Neutrophil (primary cell): ENCODE data around the gene HRH1.

Experiments
- H3K27ac ChIP-seq: fragments of 200-600 bp; sonication (generic); 2 replicates; pipeline ENCODE4 v1.5.1; 2016; ENCODE audit warnings: mild to moderate bottlenecking, moderate library complexity
- H3K27me3 ChIP-seq: fragments of 200-600 bp; sonication (generic); 2 replicates; pipeline ENCODE4 v1.6.0; 2016; ENCODE audit warnings: mild to moderate bottlenecking
- H3K36me3 ChIP-seq: fragments of 200-600 bp; sonication (generic); 2 replicates; pipeline ENCODE4 v1.5.1; 2017
- H3K4me1 ChIP-seq, 2 experiments: fragments of 200-600 bp in 1 of 2; sonication (generic) in 1 of 2; 1 replicate in 1 of 2; 2 replicates in 1 of 2; pipeline versions ENCODE4 v1.5.1 to v1.6.1; 2013 to 2016; ENCODE audit warnings: low read depth in 1 of 2, low read length in 1 of 2, mild to moderate bottlenecking in 1 of 2, moderate library complexity in 1 of 2; ENCODE audit not compliant: control insufficient read depth in 1 of 2, insufficient read depth in 1 of 2
- H3K4me3 ChIP-seq, 2 experiments: fragments of 200-600 bp in 1 of 2; sonication (generic) in 1 of 2; 1 replicate in 1 of 2; 2 replicates in 1 of 2; pipeline ENCODE4 v1.5.1; 2013 to 2016; ENCODE audit warnings: low read depth in 1 of 2, low read length in 1 of 2, mild to moderate bottlenecking in 1 of 2, moderate library complexity in 1 of 2
- H3K9me3 ChIP-seq: fragments of 200-600 bp; sonication (generic); 2 replicates; pipeline ENCODE4 v1.5.1; 2016
- TF ChIP-seq, protein P1 (sequence below): fragments of 200-600 bp; sonication (generic); IDR thresholded peaks from 2 replicates; pipeline ENCODE4 v1.5.1; 2016; ENCODE audit warnings: antibody characterized with exemption

The HRH1 gene

DNA sequence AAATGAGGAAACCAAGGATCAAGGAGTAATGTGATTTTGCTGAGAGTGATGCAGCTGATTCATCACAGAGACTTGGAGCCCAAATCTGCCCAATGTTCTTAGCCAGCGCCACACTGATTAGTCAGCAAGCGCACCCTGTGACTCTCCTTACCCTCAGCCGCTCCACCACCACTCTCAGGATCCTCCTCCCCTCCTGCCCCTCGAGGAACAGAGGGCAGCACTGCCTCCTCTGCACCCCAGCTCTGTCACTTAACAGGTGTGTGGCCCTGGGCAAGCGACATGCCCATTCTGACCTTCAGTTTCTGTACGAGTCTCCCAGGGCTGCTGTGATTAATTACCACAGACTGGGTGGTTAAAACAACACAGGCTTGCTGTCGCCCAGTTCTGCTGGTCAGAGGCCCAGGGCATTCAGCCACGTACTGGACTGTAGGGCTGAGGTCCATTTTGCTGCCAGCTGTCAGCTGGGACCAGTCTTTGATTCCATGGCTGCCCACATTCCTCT is 36.1 kb upstream of the HRH1 start:
- H3K9me3 ChIP-seq = no peaks in the 10 kb centered on the region
- H3K27ac ChIP-seq = no peak overlapping the region
- no peaks in the 10 kb centered on the region for H3K4me1 ChIP-seq
- TF ChIP-seq, protein P1, sequence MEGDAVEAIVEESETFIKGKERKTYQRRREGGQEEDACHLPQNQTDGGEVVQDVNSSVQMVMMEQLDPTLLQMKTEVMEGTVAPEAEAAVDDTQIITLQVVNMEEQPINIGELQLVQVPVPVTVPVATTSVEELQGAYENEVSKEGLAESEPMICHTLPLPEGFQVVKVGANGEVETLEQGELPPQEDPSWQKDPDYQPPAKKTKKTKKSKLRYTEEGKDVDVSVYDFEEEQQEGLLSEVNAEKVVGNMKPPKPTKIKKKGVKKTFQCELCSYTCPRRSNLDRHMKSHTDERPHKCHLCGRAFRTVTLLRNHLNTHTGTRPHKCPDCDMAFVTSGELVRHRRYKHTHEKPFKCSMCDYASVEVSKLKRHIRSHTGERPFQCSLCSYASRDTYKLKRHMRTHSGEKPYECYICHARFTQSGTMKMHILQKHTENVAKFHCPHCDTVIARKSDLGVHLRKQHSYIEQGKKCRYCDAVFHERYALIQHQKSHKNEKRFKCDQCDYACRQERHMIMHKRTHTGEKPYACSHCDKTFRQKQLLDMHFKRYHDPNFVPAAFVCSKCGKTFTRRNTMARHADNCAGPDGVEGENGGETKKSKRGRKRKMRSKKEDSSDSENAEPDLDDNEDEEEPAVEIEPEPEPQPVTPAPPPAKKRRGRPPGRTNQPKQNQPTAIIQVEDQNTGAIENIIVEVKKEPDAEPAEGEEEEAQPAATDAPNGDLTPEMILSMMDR = no peak
- no peaks in the 10 kb centered on the region for H3K36me3 ChIP-seq
- no peak overlapping the region for H3K4me3 ChIP-seq
- peaks cover 28% of the 10 kb centered on the region for H3K27me3 ChIP-seq

DNA sequence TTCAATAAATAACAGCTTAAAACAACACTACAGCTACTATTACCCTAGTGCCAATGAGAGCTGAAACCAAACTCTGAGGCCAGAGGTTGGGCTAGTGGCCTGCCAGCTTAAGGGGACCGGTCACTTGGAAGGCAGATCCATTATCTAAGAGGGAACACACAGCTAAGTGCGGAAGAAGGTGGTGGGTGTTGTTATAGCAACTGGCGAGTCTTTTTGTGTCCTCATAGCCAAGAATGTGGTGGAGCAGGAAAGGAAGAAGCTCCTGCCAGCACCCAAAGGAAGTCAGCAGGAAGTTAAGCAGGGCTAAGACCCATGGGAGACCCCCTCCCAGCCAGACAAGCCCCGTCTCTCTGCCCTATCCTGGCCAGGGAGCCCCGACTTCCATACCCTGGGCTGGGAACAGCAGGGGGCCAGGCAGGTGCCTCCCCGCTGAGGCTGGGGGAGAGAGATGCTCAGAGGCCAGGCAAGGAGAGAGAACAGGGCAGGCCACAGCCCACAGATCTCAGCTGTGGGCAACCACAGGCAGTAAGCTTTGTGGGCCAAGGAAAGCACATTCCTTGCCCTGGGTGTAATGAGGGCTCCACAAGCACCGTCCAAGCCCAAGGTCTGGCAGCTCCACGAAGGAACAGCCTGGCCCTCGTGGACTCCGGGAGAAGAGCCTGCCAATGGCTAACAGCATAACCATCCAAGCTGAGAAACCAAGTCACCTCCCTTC is 34.0 kb upstream of the HRH1 start:
- peaks cover 28% of the 10 kb centered on the region for H3K27me3 ChIP-seq
- H3K27ac ChIP-seq = no peak overlapping the region
- H3K4me3 ChIP-seq = no peak overlapping the region
- H3K9me3 ChIP-seq = no peaks in the 10 kb centered on the region
- H3K36me3 ChIP-seq = no peaks in the 10 kb centered on the region
- TF ChIP-seq, protein P1 = no peak
- H3K4me1 ChIP-seq = no peaks in the 10 kb centered on the region

DNA sequence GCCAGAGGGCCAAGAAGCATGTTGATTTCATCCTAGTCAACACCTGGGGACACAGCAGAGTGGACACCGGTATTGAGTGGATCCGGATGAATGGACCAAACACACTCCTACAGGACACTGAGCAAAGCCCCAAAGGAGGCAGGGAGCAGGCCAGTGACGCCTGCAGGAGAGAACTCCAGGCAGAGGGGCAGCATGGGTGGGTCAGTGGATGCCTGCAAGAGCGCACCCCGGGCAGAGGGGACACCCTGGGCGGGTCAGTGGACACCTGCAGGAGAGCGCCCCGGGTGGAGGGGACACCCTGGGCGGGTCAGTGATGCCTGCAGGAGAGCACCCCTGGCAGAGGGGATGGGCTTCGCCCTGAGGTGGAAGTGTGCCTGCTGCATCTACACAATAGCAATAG is 27.6 kb upstream of the HRH1 start:
- no peaks in the 10 kb centered on the region for H3K4me1 ChIP-seq
- peaks cover 5% of the 10 kb centered on the region for H3K27me3 ChIP-seq
- H3K4me3 ChIP-seq = no peak overlapping the region
- no peaks in the 10 kb centered on the region for H3K9me3 ChIP-seq
- TF ChIP-seq, protein P1 = no peak
- H3K36me3 ChIP-seq = no peaks in the 10 kb centered on the region
- no peak overlapping the region for H3K27ac ChIP-seq

DNA sequence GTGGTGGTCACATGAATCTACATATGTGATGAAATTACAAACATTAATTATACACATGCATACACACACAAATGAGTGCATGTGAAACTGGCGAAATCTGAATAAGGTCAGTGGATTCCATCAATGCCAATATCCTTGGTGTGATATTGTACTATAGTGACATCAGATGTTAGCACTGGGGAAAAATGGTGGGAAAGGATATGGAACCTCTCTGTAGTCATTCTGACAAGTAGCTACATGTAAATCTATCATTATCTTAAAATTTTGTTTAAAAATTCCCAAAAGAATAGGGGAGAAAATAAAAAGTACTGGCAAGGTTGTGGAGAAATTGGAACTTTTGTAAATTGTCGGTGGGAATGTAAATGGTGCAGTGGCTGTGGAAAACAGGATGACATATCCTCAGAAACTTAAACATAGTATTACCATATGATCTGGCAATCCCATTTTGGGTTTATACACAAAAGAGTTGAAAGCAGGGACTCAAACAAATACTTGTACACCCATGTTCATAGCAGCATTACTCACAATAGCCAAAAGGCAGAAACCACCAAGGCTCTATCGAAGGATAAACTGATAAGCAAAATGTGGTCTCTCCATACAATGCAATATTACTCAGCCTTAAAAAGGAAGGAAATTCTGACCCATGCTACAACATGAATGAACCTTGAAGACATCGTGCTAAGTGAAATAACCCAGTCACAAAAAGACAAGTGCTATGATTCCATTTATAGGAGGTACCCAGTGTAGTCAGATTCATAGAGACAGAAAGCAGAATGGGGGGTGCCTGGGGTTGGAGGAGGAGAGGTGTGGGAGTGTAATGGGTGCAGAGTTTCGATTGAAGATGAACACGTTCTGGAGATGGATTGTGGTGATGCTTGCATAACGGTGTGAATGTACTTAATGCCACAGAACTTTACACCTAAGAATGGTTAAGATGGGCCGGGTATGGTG is 25.3 kb upstream of the HRH1 start:
- Histone ChIP-seq H3K27ac (no peak overlapping the region), H3K4me3 (no peak overlapping the region), H3K4me1 (no peaks in the 10 kb centered on the region), H3K27me3 (no peaks in the 10 kb centered on the region), H3K36me3 (no peaks in the 10 kb centered on the region), H3K9me3 (no peaks in the 10 kb centered on the region)
- TF ChIP-seq, protein P1 = no peak

DNA sequence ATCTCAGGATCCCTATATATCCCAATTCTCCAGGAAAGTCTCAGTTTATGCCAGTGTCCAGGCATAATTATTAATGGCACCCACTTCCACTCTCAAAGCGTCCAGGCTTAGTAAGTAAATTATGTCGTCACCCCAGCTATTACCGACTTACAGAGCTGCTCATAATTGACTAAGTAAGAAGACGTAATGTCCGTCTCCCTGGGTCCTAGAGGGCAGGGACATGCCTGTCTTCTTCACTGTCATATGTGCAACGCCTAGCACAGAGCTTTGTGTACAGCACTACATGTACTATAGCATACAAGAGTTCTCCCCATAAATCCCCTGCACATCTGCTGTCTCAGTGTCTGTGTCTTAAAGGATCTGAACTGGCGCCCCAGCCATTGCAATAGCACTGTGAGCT is 23.9 kb upstream of the HRH1 start:
- Histone ChIP-seq H3K4me1 (no peaks in the 10 kb centered on the region), H3K27me3 (no peaks in the 10 kb centered on the region), H3K27ac (no peak overlapping the region), H3K9me3 (no peaks in the 10 kb centered on the region), H3K36me3 (no peaks in the 10 kb centered on the region), H3K4me3 (no peak overlapping the region)
- TF ChIP-seq, protein P1 = no peak
